ENCODE data around the gene RNU6-7. TPM values are rescaled to one million over a fixed set of nuclear protein-coding genes. Genes with fewer than 3 reads are reported as not detected.

Gene RNU6-7
- not detected in 2 replicates for total RNA-seq (2014; rRNA removed; shearing (Covaris generic))
- not detected in 2 replicates for polyA plus RNA-seq (2015; cell fraction: cytosol; rRNA removed)
- not detected in 2 replicates for polyA plus RNA-seq (2015; cell fraction: nucleus; rRNA removed)

DNA sequence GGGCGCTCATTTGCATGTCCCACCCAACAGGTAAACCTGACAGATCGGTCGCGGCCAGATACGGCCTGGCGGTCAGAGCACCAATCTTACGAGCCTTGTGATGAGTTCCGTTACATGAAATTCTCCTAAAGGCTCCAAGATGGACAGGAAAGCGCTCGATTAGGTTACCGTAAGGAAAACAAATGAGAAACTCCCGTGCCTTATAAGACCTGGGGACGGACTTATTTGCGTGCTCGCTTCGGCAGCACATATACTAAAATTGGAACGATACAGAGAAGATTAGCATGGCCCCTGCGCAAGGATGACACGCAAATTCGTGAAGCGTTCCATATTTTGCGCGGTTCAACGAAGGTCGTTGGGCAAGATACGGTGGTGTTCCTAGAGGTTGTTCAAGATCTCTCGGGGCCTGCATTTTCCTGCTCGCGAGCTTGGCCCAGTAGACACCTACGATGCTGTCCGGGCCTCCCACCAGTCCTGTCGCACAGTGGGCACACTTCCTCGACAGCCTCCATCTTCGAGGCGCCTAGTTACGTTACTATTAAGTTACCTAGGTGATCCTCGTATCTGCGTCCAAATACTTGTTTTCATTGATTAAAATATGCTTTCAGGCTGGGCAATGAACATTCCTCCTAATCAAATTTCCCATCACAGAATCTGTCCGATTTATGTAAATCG is at the start of gene RNU6-7:
Gene RNU6-7 (plus strand): TSS at position 230 of the 675 bp plus-strand sequence.
- peak; percentile 61 for DNase-seq (ENCODE audit: low read depth, low spot score)
- in situ Hi-C loops (cut with HindIII; ENCODE audit: low pct_unique_long_range_greater_than_20kb, low sequenced_read_pairs): no loop called here

DNA sequence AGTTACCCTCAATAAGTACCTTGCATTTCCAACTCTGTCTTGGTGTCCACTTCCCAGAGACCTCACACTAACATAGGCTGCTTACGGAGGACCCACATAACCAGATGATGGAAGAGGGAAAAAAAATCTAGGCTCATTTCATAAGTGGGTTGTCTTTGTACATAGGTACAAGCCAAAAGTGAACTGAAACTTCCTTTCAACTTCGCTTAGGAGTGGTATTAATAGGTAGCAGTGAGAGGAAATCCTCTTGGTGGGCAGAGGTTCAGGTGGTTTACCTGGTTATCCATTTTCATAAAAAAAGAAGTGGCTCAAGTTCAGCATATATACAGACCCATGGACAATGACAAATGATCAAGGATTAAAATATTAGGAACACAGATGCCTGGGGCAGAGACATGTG is 35.8 kb upstream of the RNU6-7 start:
- DNase-seq (ENCODE audit: low read depth, low spot score): no peak
- in situ Hi-C loops (cut with HindIII; ENCODE audit: low pct_unique_long_range_greater_than_20kb, low sequenced_read_pairs): no loop called here

DNA sequence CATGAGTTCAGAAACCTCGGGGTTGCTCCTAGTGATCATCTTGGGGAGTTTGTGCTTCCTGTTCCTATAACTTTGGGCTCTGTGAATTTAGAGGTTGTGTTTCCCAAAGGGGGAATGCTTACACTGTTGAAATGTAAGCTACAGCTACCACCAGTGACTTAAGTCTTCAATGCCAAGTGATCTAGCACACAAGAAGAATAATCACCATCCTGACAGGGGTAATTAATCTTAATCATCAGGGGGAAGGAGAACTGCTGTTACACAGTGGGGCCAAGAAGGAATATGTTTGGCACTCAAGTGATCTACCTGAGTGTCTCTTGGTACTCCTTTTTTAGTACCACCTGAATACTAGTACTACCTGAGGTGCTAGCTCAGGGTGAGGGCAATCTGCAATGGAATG is 34.9 kb upstream of the RNU6-7 start:
- in situ Hi-C loops (cut with HindIII; ENCODE audit: low pct_unique_long_range_greater_than_20kb, low sequenced_read_pairs): no loop called here
- DNase-seq (ENCODE audit: low read depth, low spot score): no peak

DNA sequence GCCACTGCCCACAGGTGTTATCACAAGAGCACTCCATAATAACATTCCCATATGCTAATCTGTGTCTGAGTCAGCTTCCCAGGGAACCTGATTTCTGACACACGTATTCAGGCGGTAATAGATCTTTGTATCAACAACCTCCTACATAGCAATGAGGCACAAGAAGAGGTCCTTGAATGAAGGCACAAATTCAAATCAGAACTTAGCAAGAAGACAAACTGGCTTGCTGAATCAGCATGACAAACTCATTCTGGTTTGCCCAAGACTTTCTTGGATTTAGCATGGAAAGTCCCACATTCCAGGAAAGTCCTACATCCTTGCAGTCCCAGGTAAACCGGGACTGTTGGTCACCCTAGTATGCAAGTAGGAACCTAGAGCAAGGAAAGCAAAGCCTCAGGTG is 33.9 kb upstream of the RNU6-7 start:
- DNase-seq (ENCODE audit: low read depth, low spot score): no peak
- in situ Hi-C loops (cut with HindIII; ENCODE audit: low pct_unique_long_range_greater_than_20kb, low sequenced_read_pairs): no loop called here

DNA sequence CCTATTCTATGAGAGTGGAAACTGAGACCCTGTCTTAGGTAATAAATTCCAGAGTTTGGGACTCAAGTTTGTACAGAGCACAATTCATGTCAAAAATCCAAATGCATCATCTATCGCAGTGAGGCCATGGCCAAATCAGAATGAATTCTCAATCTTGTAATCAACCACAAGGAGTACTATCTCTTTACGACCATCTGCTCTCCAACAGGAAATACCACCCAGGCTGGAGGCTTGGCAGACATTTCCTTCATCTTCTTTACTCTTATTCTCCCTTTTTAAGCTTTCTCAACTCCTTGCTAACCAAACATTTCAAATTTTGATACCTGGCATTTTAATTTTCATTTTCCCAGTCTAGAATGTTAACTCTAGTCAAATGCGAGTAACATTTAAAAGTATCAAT is 32.7 kb upstream of the RNU6-7 start:
- no peak for DNase-seq (ENCODE audit: low read depth, low spot score)
- in situ Hi-C loops (cut with HindIII; ENCODE audit: low pct_unique_long_range_greater_than_20kb, low sequenced_read_pairs): no loop called here

DNA sequence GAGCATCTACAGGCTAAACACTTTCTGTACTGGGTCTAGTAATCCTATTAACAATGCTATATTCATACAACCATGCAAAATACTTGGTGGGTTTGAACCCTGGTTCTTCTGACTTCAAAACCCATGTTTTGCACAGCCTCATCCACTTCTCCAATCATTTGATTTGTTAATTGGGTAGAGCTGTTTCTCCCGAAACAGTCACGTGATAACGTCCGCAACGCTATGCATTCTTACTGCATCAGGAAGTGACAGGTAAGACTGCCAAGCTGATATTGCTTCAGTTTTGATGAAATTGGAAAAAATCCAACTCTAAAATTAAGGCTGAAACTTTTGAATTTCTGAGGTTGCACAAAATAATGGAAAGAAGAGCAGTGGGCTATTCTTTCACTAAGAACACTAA is 30.4 kb upstream of the RNU6-7 start:
- in situ Hi-C loops (cut with HindIII; ENCODE audit: low pct_unique_long_range_greater_than_20kb, low sequenced_read_pairs): no loop called here
- DNase-seq (ENCODE audit: low read depth, low spot score): no peak

DNA sequence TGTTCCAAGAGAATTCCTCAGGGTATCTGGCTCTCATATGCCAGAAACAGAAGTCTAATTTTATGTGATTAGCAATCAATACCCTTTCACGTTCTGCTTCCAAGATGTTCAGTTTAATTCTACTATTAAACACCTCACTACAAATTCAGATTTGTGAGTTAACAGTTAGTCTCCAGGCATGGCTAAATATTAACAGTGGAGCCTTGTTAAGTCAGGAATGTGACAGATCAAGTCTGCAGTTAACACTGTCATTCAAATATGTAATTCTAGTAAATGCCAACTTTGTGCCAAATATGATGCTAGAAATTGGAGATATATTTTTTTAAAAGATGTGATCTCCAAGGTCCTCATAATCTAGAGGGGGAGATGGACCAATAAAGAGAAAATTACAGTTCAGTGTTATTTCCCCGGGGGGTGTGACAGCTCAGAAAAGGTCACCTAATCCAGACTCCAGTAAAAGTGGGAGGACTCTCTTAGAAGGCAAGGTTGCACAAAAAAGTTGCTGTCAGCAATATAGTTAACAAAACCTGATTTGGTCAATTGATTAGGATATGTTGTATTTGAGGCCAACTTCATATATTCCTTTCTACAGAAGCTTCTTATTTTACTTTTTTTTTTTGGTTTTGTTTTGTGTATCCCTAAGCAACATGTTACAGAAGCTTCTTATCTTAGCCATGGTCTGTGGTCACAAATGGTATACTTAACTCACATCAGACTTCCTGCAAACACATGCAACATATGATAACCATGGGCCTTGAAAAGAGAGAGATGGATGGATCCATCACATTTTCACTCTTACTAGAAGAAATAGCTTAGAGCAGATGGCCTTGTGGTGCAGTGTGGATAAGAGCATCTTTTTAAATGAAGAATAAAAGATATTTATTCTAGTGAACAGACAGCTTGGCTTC is 18.4 kb upstream of the RNU6-7 start:
- DNase-seq (ENCODE audit: low read depth, low spot score): no peak
- in situ Hi-C loops (cut with HindIII; ENCODE audit: low pct_unique_long_range_greater_than_20kb, low sequenced_read_pairs): no loop called here

DNA sequence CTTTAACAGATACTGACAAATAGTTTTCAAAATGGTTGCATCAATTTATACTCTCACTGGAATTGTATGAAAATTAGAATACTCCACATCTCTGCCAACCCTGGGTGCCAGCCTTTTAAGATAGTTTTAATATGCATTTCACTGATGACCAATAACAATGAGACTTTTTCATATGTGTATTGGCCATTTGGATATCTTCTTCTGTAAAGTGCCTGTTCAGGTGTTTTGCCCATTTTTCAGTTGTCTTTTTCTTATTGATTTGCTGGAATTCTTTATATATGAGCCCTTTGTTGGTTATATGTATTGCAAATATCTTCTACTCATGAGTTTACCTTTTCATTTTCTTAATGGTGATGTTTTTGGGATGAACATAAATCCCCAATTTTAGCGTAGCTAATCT is 16.7 kb upstream of the RNU6-7 start:
- no peak for DNase-seq (ENCODE audit: low read depth, low spot score)
- in situ Hi-C loops (cut with HindIII; ENCODE audit: low pct_unique_long_range_greater_than_20kb, low sequenced_read_pairs): no loop called here

DNA sequence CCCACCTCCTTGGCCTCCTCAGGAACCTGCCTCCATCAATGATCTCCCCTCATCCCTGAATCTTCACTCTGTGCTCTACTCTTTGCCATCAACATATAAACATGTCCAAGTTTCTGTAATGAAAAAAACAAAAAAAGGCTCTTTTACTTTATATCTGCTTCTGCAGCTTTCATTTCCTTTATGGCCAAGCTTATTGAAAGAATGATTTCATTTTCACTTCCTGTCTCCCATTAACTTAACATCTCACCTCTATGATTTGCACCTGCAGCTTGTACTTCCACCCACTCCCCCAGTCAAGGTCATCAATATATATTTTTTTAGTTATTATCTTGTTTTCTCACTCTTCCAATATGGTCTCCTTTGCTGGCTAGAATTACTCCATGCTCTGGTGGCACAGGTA is 15.6 kb upstream of the RNU6-7 start:
- no peak for DNase-seq (ENCODE audit: low read depth, low spot score)
- in situ Hi-C loops (cut with HindIII; ENCODE audit: low pct_unique_long_range_greater_than_20kb, low sequenced_read_pairs): no loop called here

DNA sequence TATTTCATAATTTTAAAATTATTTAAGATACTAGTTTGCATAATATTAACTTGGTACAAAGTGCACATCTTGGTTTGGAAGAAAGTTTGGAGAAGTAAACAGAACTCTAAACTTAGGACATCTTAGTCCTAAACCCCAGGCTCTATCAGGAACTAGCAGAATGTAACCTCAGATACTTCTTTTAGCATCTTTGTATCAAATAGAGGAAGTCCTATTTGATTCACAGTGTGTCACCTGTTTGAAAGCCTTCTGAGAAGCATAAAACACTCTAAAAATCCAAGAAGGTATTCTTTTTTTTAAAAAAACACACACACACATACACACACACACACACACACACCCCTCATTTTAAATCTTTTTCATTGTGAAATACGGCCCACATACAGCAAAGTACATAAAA is 12.0 kb upstream of the RNU6-7 start:
- no peak for DNase-seq (ENCODE audit: low read depth, low spot score)
- in situ Hi-C loops (cut with HindIII; ENCODE audit: low pct_unique_long_range_greater_than_20kb, low sequenced_read_pairs): no loop called here

DNA sequence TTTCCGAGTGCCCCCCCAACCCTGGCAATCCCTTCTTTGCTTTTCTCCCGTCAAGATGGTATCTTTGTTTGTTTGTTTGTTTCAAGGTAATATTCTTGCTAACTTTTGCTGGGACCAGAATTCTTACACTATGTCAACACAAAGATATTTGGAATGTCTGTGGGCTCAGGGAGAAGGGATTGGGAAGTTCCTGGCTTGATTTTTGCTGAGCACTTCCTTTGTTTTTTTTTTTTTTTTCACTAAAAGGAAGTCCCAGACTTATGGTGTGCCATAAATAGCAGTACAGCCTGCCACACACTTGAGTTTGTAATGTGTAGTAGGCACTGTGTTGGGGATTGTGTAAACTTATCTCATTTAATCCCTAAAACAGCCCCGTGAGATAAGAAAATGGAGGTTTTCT is 11.2 kb upstream of the RNU6-7 start:
- peak; percentile 17 for DNase-seq (ENCODE audit: low read depth, low spot score)
- in situ Hi-C loops (cut with HindIII; ENCODE audit: low pct_unique_long_range_greater_than_20kb, low sequenced_read_pairs): no loop called here

DNA sequence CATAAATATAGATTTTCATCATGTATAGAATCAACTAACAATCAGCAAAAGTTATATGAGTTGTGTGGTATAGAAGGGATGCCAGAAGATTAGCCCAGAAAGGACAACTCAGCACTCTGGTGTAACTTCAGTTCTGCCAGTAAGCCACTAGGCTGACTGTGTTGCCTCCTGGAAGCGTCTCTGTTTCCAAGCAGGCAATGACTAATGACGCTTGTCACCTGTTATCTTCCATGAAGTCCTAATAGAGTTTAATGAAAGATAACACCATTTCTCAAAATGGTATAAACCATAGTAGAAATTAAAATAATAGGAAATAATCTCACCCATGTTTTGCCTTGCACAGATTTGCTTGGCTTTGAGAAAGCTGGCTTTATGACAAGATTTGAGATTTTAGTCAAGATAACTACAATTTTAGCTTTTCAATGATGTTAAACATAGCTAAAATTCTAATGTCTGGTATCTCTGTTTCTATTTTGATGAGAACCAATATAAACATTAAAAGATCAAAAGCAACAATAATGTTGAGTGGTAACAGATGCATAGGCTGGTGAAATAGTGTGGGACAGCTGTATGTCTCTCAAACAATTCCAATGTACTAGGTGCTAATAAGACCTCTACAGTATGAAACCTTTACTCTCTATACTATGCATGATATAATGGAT is 9.0 kb upstream of the RNU6-7 start:
- DNase-seq (ENCODE audit: low read depth, low spot score): no peak
- in situ Hi-C loops (cut with HindIII; ENCODE audit: low pct_unique_long_range_greater_than_20kb, low sequenced_read_pairs): no loop called here

DNA sequence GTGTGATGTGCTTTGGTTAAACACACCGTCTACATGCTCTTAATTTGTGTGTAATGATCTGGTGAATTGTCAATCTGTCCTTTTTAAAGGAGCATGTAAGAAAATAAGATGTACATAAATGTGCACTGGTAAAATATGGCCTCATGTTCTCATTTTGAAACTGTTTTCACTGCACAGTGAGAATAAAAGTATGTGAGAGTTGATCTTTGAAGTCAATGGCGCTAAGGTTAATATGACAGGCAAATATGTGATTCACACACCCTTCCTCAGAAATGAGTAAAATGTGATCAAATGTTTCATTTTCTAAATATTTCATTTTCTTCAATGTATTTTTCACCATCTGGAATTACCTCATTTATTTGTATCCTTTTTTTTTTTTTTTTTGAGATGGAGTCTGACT is 8.3 kb upstream of the RNU6-7 start:
- in situ Hi-C loops (cut with HindIII; ENCODE audit: low pct_unique_long_range_greater_than_20kb, low sequenced_read_pairs): no loop called here
- DNase-seq (ENCODE audit: low read depth, low spot score): no peak

DNA sequence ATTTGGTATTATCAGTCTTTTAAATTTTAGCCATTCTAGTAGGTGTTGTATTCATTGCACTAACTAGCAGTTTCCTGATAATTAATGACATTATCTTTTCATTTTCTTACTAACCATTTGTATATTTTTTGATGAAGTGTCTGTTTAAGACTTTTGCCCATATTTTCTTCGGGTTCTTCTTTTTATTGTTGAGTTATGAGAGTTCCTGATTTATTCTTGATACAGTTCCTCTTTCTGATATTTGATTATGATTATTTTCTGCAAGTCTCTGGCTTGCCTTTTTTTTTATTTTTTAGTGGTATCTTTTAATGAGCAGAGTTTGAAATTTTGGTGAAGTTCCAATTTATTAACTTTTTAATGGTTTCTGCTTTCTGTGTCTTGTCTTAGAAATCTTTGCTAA is 6.2 kb upstream of the RNU6-7 start:
- in situ Hi-C loops (cut with HindIII; ENCODE audit: low pct_unique_long_range_greater_than_20kb, low sequenced_read_pairs): no loop called here
- DNase-seq (ENCODE audit: low read depth, low spot score): no peak

DNA sequence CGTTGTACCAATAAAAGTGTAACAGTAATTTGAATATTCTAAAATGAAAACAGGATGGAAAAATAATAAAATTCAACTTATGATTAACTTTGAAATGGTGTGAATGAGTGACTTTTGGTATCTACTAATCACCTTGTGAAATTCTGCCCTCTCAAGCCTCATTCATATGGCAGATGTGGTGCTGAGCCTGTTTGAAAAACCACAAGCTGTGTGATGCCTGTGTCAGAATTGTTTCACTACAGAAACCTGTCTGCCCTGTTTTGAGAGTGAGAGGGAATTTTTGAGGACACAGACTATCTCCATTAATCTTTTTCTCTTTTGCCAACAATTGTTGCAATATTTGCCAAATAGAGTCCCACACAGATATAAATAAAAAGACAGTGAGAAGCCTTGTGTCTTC is 3.9 kb upstream of the RNU6-7 start:
- no peak for DNase-seq (ENCODE audit: low read depth, low spot score)
- in situ Hi-C loops (cut with HindIII; ENCODE audit: low pct_unique_long_range_greater_than_20kb, low sequenced_read_pairs): no loop called here

DNA sequence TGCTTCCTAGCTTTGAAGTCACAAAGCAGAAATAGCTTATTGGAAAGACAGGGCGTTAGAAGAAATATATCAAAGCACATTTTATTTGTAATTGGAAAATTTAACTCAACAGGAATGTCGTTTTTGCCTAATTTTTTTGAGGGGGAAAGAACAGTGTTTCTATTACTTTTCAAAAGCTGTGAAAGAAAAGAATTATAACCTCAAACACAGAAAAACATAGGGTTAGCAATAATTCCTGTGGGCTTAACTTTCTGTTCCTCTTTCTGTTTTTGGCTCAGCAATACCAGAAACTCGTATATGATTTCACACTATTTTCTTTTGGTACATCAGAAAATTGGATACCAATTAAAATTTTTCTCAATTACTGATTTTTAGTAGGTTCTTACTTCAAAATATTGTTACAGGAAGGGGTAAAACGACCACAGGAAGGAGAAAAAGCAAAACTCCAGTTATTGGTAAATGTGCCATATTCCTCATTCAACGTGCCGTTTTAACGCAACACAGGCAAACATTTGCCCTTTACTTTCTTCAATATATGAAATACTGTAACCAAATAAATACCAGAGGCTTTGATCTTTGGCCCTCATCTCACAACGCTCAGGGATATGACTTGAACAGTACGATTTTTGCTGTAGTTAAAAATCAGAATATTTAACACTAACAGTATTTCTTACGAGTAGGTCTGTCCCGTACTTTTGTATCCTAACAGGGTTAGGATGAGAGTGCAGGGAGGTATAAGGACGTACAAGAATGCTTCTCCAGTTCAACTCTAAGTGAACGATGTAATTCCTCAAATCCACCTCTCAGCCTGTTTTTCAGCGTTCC is 1.3 kb upstream of the RNU6-7 start:
- in situ Hi-C loops (cut with HindIII; ENCODE audit: low pct_unique_long_range_greater_than_20kb, low sequenced_read_pairs): no loop called here

DNA sequence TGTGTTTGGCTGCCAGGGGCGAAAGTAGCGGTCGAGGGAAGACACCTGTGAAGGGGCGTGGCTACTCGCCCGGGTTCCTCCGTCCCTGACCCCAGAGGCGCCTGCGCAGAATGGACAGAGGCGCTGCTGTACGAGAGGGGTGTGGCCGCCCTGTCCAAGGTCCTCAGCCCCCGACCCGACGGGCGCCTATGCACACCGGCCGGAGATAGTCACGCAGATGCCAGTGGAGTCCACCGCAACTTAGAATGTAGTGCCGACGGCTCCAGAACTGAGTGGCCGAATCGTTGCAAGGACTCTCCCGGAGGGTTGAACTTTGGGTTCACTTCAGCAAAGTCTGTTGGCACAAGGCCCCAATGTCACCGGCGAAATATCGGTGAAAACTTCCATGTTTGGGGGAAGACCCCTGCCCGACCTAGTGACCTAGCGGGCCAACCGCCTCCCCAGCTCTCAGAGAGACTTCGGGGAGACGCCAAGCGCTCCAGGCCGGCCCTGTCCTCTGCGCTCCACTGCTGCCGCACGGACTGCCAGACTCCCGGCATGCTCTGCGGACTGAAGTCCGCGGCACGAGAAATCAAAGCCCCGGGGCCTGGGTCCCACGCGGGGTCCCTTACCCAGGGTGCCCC is 541 bp upstream of the RNU6-7 start:
- peak; percentile 85 for DNase-seq (ENCODE audit: low read depth, low spot score)
- in situ Hi-C loops (cut with HindIII; ENCODE audit: low pct_unique_long_range_greater_than_20kb, low sequenced_read_pairs): no loop called here

More for the DNA sequence above, 1.3 kb upstream of the RNU6-7 start:
- DNase-seq (ENCODE audit: low read depth, low spot score): no peak

Data from SK-MEL-5 (cell line).